ENCODE data around the gene TTLL6.
A peak's percentile ranks its signal among the peaks of the same experiment; 100 is the strongest.
"Not testable (repeated sequence)": the region's sequence is repeated elsewhere in the genome, so short reads cannot be mapped to it uniquely, and the experiment has no call there.

The TTLL6 gene

GRCh38 chr17:48816774-48817590 is at the start of gene TTLL6:
TTLL6 (minus strand) TSS chr17:48817229; CDS start chr17:48817072, 157 bp downstream.
- peak; percentile 59 for DNase-seq

GRCh38 chr17:48860456-48860855 is 43.4 kb upstream of the TTLL6 start:
- no peak for DNase-seq

GRCh38 chr17:48860034-48860433 is 43.0 kb upstream of the TTLL6 start:
- DNase-seq = no peak

GRCh38 chr17:48856122-48856821 is 39.2 kb upstream of the TTLL6 start:
- DNase-seq = no peak

- no peak for DNase-seq
Measured at GRCh38 chr17:48854774-48855476, 37.9 kb upstream of the TTLL6 start.

- DNase-seq = no peak
Measured at GRCh38 chr17:48850792-48851323, 33.8 kb upstream of the TTLL6 start.

- no peak for DNase-seq
Measured at GRCh38 chr17:48843187-48843900, 26.3 kb upstream of the TTLL6 start.

GRCh38 chr17:48842746-48843145 is 25.7 kb upstream of the TTLL6 start:
- DNase-seq = no peak

- peak; percentile 83 for DNase-seq
Measured at GRCh38 chr17:48841395-48841831, 24.4 kb upstream of the TTLL6 start.

- no peak for DNase-seq
Measured at GRCh38 chr17:48840441-48840840, 23.4 kb upstream of the TTLL6 start.

GRCh38 chr17:48837458-48837857 is 20.4 kb upstream of the TTLL6 start:
- DNase-seq = peak; percentile 65

GRCh38 chr17:48835971-48836370 is 18.9 kb upstream of the TTLL6 start:
- DNase-seq = peak; percentile 34

GRCh38 chr17:48834973-48835372 is 17.9 kb upstream of the TTLL6 start:
- DNase-seq = peak; percentile 37

- DNase-seq = no peak
Measured at GRCh38 chr17:48831549-48831883, 14.5 kb upstream of the TTLL6 start.

GRCh38 chr17:48830840-48831548 is 14.0 kb upstream of the TTLL6 start, which contains the start of gene CALCOCO2:
CALCOCO2 (plus strand) TSS chr17:48831035; CDS start chr17:48841708, 10,673 bp downstream.
- DNase-seq = peak; percentile 92

GRCh38 chr17:48825446-48826381 is 8.7 kb upstream of the TTLL6 start:
- DNase-seq = no peak

- not testable (repeated sequence) for DNase-seq
Measured at GRCh38 chr17:48820936-48821335, 3.9 kb upstream of the TTLL6 start.

- DNase-seq = no peak
Measured at GRCh38 chr17:48819466-48819865, 2.4 kb upstream of the TTLL6 start.

GRCh38 chr17:48818361-48818841 is 1.4 kb upstream of the TTLL6 start:
- no peak for DNase-seq

- DNase-seq = no peak
Measured at GRCh38 chr17:48816438-48816773, 623 bp downstream of the TTLL6 start.

GRCh38 chr17:48815311-48815710 is 1.7 kb downstream of the TTLL6 start:
- no peak for DNase-seq

Data from activated CD4-positive, alpha-beta T cell treated with anti-CD3 and anti-CD28 coated beads, Interleukin-2, amount 50 U/mL, for 16 hours (primary cell).